Hepatocyte (in vitro differentiated cells): ENCODE results near the gene LRRC49.

Experiments
- CTCF ChIP-seq: fragments of 200-600 bp; sonication (generic); IDR thresholded peaks from 2 replicates; pipeline ENCODE4 v1.5.1; 2016; ENCODE audit warnings: antibody characterized with exemption, mild to moderate bottlenecking; ENCODE audit not compliant: poor library complexity
- EZH2phosphoT487 ChIP-seq: fragments of 200-600 bp; sonication (generic); IDR thresholded peaks from one replicate; pipeline ENCODE4 v1.6.1; 2018; ENCODE audit warnings: antibody characterized with exemption, mild to moderate bottlenecking, low read depth, moderate library complexity; ENCODE audit not compliant: unreplicated experiment, severe bottlenecking

DNA sequence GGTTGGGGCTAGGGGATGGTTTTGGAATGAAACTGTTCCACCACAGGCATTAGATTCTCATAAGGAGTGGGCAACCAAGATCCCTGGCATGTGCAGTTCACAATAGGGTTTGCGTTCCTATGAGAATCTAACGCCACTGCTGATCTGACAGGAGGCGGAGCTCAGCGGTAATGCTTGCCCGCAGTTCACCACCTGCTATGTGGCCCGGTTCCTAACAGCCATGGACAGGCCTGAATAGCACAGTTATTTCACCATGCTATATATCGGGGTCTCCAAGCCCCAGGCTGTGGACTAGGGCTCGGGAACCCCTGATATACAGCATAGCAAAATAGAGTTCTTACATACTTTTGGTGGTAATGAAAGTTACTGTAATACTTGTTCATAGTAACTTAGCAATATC, 122.7 kb downstream of the LRRC49 start:
- TF ChIP-seq CTCF (no peak), EZH2phosphoT487 (no peak)
